Measurements from ENCODE around the gene GATB. TPM values are rescaled to one million over a fixed set of nuclear protein-coding genes. Genes with fewer than 3 reads are reported as not detected.

Gene GATB
- total RNA-seq, 1 donor from 2014 or later = 24.5 TPM

GRCh38 chr4:151808120-151808529, 47.3 kb upstream of the GATB start:
- Mint-ChIP-seq H3K36me3 (ENCODE audit: unreplicated experiment) (no peaks in the 10 kb centered on the region), H3K4me3 (ENCODE audit: unreplicated experiment) (no peak overlapping the region), H3K27me3 (ENCODE audit: unreplicated experiment) (peaks cover 2% of the 10 kb centered on the region), H3K9me3 (ENCODE audit: unreplicated experiment) (peaks cover 5% of the 10 kb centered on the region), H3K27ac (ENCODE audit: unreplicated experiment) (no peak overlapping the region), H3K4me1 (ENCODE audit: low read depth, unreplicated experiment) (peaks cover 4% of the 10 kb centered on the region)
- no peak for TF ChIP-seq CTCF (IDR thresholded peaks at IDR 0.05; ENCODE audit: partially characterized antibody, unreplicated experiment)
- DNase-seq = no peak

- Mint-ChIP-seq H3K27me3 (ENCODE audit: unreplicated experiment) (peaks cover 2% of the 10 kb centered on the region), H3K9me3 (ENCODE audit: unreplicated experiment) (peaks cover 5% of the 10 kb centered on the region), H3K4me1 (ENCODE audit: low read depth, unreplicated experiment) (peaks cover 4% of the 10 kb centered on the region), H3K27ac (ENCODE audit: unreplicated experiment) (no peak overlapping the region), H3K36me3 (ENCODE audit: unreplicated experiment) (no peaks in the 10 kb centered on the region), H3K4me3 (ENCODE audit: unreplicated experiment) (no peak overlapping the region)
- no peak for TF ChIP-seq CTCF (IDR thresholded peaks at IDR 0.05; ENCODE audit: partially characterized antibody, unreplicated experiment)
- no peak for DNase-seq
Measured at GRCh38 chr4:151807220-151807619, 46.4 kb upstream of the GATB start.

- H3K4me1 Mint-ChIP-seq (ENCODE audit: low read depth, unreplicated experiment) = peaks cover 4% of the 10 kb centered on the region
- no peaks in the 10 kb centered on the region for H3K36me3 Mint-ChIP-seq (ENCODE audit: unreplicated experiment)
- no peak overlapping the region for H3K27ac Mint-ChIP-seq (ENCODE audit: unreplicated experiment)
- H3K9me3 Mint-ChIP-seq (ENCODE audit: unreplicated experiment) = peaks cover 5% of the 10 kb centered on the region
- H3K27me3 Mint-ChIP-seq (ENCODE audit: unreplicated experiment) = peaks cover 2% of the 10 kb centered on the region
- DNase-seq = no peak
- TF ChIP-seq CTCF (IDR thresholded peaks at IDR 0.05; ENCODE audit: partially characterized antibody, unreplicated experiment) = no peak
- H3K4me3 Mint-ChIP-seq (ENCODE audit: unreplicated experiment) = no peak overlapping the region
Measured at GRCh38 chr4:151806511-151806927, 45.7 kb upstream of the GATB start.

GRCh38 chr4:151804821-151805220, 44.0 kb upstream of the GATB start:
- peaks cover 4% of the 10 kb centered on the region for H3K4me1 Mint-ChIP-seq (ENCODE audit: low read depth, unreplicated experiment)
- DNase-seq = no peak
- H3K27me3 Mint-ChIP-seq (ENCODE audit: unreplicated experiment) = peaks cover 2% of the 10 kb centered on the region
- no peak for TF ChIP-seq CTCF (IDR thresholded peaks at IDR 0.05; ENCODE audit: partially characterized antibody, unreplicated experiment)
- H3K36me3 Mint-ChIP-seq (ENCODE audit: unreplicated experiment) = no peaks in the 10 kb centered on the region
- H3K27ac Mint-ChIP-seq (ENCODE audit: unreplicated experiment) = no peak overlapping the region
- H3K4me3 Mint-ChIP-seq (ENCODE audit: unreplicated experiment) = no peak overlapping the region
- H3K9me3 Mint-ChIP-seq (ENCODE audit: unreplicated experiment) = peaks cover 8% of the 10 kb centered on the region

GRCh38 chr4:151804086-151804630, 43.4 kb upstream of the GATB start:
- peaks cover 4% of the 10 kb centered on the region for H3K4me1 Mint-ChIP-seq (ENCODE audit: low read depth, unreplicated experiment)
- no peak for DNase-seq
- H3K27ac Mint-ChIP-seq (ENCODE audit: unreplicated experiment) = no peak overlapping the region
- H3K36me3 Mint-ChIP-seq (ENCODE audit: unreplicated experiment) = no peaks in the 10 kb centered on the region
- H3K27me3 Mint-ChIP-seq (ENCODE audit: unreplicated experiment) = peaks cover 2% of the 10 kb centered on the region
- H3K9me3 Mint-ChIP-seq (ENCODE audit: unreplicated experiment) = peaks cover 8% of the 10 kb centered on the region
- H3K4me3 Mint-ChIP-seq (ENCODE audit: unreplicated experiment) = no peak overlapping the region
- no peak for TF ChIP-seq CTCF (IDR thresholded peaks at IDR 0.05; ENCODE audit: partially characterized antibody, unreplicated experiment)

All from glutamatergic neuron (in vitro differentiated cells).